ENCODE results near the gene PADI1.

GRCh38 chr1:17278996-17279830 lies 74.3 kb downstream of the PADI1 start:
- TF ChIP-seq GABPA (IDR thresholded peaks at IDR 0.05 in 1 of 2, conservative IDR thresholded peaks at IDR 0.05 in 1 of 2) (no peak), CTCF (IDR thresholded peaks at IDR 0.05; ENCODE audit: low read depth, low read length, missing input control) (no peak), JUND (IDR thresholded peaks at IDR 0.05) (no peak), REST (IDR thresholded peaks at IDR 0.05) (no peak), FOXA1 (IDR thresholded peaks at IDR 0.05) (no peak), EGR1 (IDR thresholded peaks at IDR 0.05; ENCODE audit: low read depth in 2 of 2) (no peak), RAD21 (IDR thresholded peaks at IDR 0.05) (no peak), SP1 (IDR thresholded peaks at IDR 0.05) (no peak), TAF1 (conservative IDR thresholded peaks at IDR 0.05) (no peak), MAX (IDR thresholded peaks at IDR 0.05) (no peak), ATF3 (IDR thresholded peaks at IDR 0.05) (no peak), ZBTB33 (IDR thresholded peaks at IDR 0.05) (no peak)

Data from liver (tissue), 3 donors.